ENCODE measurements around the gene LRRC74A.
"Not testable (repeated sequence)": the region's sequence is repeated elsewhere in the genome, so short reads cannot be mapped to it uniquely, and the experiment has no call there.

The LRRC74A gene

DNA sequence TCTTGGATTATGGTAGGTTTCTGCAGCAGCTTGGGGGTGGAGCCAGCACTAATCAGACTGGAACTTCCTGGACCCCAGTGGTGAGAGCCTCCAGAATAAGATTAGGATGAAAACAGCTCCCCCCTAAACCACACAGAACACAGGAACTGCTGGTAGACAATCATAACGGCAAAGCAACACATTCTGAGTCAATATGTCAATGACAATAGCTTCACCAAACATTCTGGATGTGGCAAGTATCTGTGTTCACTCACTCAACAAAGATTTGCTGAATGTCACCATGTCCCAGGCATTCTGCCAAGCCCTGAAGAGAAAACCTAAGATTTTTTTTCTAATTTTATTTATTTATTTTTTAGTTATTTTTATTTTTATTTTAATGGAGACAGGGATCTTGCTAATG, 65.2 kb downstream of the LRRC74A start:
- DNase-seq (ENCODE audit: low read depth) = no peak

DNA sequence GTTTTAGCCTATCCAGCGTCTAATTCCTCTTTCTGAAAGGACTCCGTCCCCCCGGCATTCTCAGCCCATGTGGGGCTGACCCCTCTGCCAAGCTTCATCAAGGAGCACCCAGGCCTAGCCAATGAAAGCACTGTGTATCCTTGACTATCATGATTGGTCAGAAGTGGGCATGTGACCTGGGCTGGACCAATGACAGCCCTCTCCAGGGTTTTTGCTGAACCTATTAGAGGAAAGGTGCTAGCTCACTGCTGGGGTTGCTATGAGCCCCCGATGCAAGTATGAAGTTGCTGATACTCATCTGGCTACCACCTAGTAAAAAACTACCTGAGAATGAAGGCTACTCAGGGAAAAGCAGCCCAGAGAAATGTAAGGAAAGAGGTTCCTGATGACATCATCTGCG, 68.1 kb downstream of the LRRC74A start:
- DNase-seq (ENCODE audit: low read depth) = no peak

DNA sequence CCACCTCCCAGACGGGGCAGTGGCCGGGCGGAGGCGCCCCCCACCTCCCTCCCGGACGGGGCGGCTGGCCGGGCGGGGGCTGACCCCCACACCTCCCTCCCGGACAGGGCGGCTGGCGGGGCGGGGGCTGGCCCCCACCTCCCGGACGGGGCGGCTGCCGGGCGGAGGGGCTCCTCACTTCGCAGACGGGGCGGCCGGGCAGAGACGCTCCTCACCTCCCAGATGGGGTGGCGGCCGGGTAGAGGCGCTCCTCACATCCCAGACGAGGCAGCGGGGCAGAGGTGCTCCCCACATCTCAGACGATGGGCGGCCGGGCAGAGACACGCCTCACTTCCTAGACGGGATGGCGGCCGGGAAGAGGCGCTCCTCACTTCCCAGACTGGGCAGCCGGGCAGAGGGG, 71.8 kb downstream of the LRRC74A start:
- DNase-seq (ENCODE audit: low read depth) = not testable (repeated sequence)

DNA sequence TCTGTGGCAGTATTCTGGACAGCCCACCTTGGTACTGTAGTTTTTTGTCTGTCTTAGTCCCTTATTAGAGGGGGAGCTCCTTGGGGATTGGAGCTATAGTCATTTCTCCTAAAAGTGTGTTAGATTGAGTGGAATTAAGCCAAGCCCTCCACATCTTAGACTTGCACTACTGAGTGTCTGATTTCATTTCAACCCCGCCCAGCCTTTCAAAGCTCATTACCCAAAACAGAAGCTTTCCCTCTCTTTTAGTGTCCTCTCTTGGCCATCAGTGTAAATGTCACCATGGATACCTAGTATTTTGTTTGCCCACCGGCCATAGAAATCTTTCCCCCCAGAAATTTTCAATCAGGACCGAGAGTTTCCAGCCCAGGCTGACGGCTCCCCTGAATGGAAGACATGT, 74.5 kb downstream of the LRRC74A start:
- DNase-seq (ENCODE audit: low read depth) = no peak

DNA sequence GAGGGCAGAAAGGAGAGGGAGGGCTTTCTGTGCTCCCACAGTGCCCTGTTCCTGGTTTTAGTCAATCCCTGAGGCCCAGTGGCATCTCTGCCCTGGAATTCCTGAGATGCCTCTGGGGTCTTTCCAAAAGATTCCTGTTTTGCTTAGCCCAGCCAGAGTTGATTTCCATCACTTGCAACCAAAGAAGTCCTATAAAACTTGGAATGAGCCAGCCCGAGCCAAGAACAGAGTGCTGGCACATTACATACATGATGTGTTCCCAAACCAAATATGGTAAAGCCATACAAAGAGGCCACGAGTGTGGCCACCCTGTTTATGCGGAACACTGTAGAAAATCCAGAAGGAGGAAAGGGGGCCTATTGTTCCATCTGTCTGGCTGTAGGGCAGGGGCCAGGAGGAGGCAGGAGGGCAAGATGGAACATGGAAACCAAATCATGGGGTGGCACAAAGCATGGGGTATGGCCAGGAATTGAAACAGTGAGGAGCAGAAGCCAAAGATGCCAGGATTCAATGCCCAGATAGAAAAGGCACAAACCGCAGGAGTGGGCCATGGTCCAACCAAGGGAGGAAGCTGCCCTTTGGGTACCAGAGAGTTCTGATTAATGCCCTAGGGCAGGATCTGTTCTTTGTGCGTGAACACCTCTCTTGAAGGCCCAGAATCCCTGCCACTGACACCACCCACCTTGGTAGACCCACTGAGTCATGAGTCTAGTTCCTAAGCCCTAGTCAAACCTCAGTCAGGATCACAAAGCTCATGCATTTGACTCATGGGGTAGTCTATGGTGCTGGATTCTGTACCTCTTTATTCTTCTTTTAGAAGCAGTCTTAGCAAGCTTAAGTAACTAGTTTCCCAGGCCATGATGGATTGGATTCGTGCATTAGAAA, 75.2 kb downstream of the LRRC74A start:
- no peak for DNase-seq (ENCODE audit: low read depth)

GRCh38 chr14:76902591-76902990, 76.4 kb downstream of the LRRC74A start:
- DNase-seq (ENCODE audit: low read depth) = no peak

- no peak for DNase-seq (ENCODE audit: low read depth)
These were observed 78.0 kb downstream of the LRRC74A start for GRCh38 chr14:76904100-76904739.

DNA sequence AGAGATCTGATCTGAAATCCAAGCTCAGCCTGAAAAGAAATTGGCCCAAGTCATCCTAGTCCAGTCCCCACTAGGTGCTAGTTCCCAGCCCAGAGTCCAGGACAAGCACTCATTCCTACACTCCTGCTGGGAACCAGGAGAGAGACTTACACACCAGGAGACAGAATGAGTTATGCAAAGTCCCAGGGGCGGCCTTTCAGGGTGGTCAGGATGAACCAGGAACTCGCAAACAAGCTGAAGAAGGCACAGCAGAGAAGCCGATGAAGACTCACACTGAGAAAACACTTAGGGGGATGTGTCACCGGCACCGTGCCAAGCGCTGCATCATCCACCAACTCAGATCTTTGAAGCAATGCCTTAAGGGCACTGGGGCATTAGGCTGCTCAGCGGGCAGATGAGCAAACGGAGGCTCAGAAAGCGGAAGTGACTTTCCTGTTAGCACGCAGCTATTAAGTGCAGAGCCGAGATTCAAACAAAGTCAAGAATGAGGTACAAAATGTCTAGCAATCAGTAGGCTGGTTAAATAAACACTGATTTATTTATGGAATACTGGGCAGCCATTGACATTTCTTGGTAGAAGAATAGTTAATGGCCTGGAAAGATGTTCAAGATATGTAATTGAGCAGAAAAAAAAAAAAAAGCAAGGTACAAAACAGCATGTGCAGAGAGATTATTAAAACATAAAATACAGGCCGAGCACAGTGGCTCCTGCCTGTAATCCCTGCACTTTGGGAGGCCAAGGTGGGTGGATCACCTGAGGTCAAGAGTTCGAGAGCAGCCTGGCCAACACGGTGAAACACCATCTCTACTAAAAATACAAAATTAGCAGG, 78.7 kb downstream of the LRRC74A start:
- DNase-seq (ENCODE audit: low read depth) = no peak

GRCh38 chr14:76908834-76909233, 82.6 kb downstream of the LRRC74A start:
- DNase-seq (ENCODE audit: low read depth) = peak; percentile 69

GRCh38 chr14:76909266-76909665, 83.1 kb downstream of the LRRC74A start:
- DNase-seq (ENCODE audit: low read depth) = no peak

GRCh38 chr14:76910371-76910890, 84.2 kb downstream of the LRRC74A start:
- no peak for DNase-seq (ENCODE audit: low read depth)

DNA sequence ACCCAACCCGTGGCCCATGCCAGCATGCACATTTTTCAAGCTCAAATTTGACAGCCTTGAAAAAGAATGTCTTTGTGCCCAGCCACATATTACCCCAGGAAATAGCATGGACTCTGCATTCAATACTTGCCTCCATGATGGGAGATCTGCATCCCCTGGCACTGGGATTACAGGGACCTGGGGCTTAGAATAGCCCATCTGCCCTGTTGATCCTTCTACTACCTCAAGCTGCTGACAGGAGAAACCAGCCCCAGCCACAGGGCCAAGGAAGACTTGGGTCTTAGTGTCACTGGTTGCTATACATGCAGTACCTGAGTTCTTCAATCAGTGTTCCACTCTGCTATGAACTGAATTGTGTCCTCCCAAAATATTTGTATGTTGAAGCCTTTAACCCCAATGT, 85.3 kb downstream of the LRRC74A start:
- no peak for DNase-seq (ENCODE audit: low read depth)

- not testable (repeated sequence) for DNase-seq (ENCODE audit: low read depth)
These were observed 88.4 kb downstream of the LRRC74A start for GRCh38 chr14:76914533-76915081.

DNA sequence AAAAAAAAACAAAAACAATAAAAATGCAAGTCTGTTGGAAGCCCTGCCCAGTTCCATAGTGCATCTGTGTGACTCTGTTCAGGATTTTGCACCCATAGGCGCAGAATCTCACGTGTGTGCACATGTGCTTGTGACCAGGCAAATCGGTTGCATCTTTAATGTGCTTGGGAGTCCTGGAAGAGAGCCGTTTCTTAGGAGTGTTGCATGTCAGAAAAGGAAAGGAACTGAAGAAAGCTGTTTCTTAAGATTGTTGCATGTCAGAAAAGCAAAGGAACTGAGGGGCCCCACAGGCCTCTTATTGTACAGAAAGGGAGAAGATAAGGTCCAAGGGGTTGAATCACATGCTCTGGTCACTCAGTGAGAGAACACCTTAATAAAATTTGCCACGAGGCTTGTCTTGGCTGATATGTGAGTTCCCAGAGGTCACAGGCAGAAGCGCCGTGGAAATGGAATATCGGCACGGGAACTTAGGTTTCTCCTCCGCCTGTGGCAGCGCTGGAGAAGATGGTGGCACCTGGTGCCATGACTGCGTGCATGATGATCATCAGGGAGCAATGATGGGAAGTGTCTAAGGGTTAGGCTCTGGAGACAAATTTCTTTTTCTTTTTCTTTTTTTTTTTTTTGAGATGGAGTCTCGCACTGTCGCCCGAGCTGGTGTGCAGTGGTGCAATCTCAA, 90.0 kb downstream of the LRRC74A start:
- no peak for DNase-seq (ENCODE audit: low read depth)

DNA sequence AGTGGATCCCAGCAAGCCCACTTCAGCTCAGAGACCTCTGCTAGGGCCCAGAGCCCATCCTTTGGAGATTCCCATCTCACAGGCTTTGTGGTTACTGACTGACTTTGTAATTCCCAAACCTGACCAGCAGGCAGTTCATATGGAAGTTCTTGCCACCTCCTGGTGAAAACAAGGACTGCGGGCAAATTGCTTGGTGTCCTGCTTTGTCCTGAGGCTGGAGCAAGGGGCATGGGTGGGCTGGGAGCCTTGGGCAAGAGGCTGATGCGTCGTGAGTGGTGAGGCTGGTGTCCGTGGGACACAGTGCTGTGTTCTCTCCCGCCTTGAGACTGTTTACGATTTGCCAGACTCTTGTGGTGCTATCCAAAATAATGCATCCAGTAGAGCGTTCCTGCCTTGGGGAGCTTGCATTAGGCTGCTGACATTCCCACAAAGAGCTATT, 91.0 kb downstream of the LRRC74A start:
- no peak for DNase-seq (ENCODE audit: low read depth)

GRCh38 chr14:76917745-76918255, 91.6 kb downstream of the LRRC74A start:
- DNase-seq (ENCODE audit: low read depth) = no peak

- no peak for DNase-seq (ENCODE audit: low read depth)
These were observed 92.1 kb downstream of the LRRC74A start for GRCh38 chr14:76918256-76918781.

GRCh38 chr14:76918782-76919394, 92.7 kb downstream of the LRRC74A start:
- DNase-seq (ENCODE audit: low read depth) = no peak

Measured in CMK (cell line).